ENCODE measurements around the gene BRD3.
"Not testable (repeated sequence)": the region's sequence is repeated elsewhere in the genome, so short reads cannot be mapped to it uniquely, and the experiment has no call there.

Gene BRD3

GRCh38 chr9:134067904-134068743 is at the start of gene BRD3:
Gene BRD3, minus strand, starts transcription at chr9:134068026. Its CDS starts 14,549 bp downstream, at chr9:134053477.
- peak in 1 of 2 experiments; percentile 7 for DNase-seq

GRCh38 chr9:134112561-134112960 is 44.7 kb upstream of the BRD3 start:
- no peak for DNase-seq

GRCh38 chr9:134111064-134111463 is 43.2 kb upstream of the BRD3 start:
- no peak for DNase-seq

DNA sequence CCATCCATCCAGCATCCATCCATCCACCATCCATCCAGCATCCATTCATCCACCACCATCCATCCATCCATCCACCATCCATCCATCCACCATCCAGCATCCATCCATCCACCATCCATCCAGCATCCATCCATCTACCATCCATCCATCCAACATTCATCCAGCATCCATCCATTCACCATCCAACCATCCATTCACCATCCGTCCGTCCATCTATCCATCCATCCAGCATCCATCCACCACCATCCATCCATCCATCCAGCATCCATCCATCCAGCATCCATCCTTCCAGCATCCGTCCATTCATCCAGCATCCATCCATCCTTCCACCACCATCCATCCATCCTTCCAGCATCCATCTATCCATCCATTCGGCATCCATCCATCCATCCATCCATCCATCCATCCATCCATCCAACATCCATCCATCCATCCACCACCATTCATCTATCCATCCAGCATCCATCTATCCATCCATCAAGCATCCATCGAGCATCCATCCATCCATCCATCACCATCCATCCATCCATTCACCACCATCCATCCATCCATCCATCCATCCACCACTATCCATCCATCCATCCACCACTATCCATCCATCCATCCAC is 35.7 kb upstream of the BRD3 start:
- no peak for DNase-seq

DNA sequence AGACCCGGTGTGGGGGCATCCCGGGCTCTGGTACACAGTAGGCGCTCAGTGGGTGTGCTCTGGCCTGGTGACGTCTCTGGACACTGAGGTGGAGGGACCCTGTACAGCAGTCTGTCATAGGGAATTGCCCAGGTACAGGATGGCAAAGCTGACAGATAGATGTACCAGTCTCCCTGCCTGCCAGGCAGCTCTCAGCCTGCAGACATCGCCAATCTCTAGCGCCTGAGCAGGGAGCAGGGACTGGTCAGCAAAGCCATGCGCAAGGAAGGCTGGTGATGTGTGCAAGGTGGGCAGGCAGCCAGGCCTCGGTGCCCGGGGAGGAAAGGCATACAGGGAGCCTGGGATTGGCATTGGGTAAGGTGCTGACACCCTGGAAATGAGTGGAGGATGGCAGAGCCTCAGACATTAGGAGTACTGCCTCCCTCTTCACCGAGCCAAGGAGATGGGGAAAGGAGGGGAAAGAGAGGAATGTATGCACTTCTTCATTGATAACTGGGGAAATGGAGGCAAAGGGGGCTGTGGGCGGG is 33.9 kb upstream of the BRD3 start:
- no peak for DNase-seq

GRCh38 chr9:134101133-134101532 is 33.3 kb upstream of the BRD3 start:
- not testable (repeated sequence) for DNase-seq

DNA sequence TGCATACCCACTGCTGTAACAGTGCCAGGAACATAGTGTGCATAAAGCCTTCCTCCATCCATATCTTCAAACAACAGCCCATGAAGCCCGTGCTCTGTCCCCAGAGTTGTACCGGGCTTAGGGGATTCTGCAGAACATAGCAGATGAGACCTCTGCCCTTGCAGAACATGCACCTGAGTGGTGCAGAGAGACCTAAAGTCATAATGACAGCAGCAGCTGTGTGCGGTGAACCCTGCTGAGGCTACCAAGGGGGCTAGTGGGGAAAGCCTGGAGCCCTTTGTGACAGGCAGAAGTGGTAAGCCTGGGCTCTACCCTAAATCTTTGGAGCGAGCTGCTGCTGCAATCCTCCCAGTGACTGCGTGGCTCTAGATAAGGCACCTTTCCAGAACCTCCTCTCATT is 32.2 kb upstream of the BRD3 start:
- DNase-seq = no peak

DNA sequence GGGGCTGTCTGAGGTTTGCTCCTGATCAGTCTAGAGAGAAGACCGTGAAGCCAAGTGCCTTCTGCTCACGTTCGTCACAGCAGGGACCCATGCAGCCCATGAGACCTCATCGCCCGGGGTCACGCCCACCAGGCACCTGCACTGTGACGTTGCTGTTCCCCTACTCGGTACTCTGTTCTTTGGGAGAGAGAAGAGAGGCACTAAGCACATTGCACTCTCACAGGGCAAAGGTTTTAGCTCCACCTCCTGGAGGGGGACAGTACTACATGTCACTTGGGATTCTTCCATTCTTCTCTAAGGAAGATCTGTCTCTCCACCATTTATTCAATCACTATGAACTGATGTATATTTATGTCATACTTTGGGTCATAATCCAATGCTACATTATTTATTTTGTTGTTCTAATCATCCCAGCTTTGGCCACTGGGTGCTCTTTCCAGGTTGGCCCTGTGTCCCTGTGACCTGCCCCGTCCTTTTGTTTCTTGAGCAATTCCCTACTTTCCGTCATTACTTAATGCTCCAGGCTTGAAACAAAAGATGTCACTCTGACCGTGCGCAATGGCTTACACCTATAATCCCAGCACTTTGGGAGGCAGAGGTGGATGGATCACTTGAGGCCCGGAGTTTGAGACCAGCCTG is 31.4 kb upstream of the BRD3 start:
- no peak for DNase-seq

- DNase-seq = no peak
Observed at GRCh38 chr9:134089972-134090371, 22.1 kb upstream of the BRD3 start.

DNA sequence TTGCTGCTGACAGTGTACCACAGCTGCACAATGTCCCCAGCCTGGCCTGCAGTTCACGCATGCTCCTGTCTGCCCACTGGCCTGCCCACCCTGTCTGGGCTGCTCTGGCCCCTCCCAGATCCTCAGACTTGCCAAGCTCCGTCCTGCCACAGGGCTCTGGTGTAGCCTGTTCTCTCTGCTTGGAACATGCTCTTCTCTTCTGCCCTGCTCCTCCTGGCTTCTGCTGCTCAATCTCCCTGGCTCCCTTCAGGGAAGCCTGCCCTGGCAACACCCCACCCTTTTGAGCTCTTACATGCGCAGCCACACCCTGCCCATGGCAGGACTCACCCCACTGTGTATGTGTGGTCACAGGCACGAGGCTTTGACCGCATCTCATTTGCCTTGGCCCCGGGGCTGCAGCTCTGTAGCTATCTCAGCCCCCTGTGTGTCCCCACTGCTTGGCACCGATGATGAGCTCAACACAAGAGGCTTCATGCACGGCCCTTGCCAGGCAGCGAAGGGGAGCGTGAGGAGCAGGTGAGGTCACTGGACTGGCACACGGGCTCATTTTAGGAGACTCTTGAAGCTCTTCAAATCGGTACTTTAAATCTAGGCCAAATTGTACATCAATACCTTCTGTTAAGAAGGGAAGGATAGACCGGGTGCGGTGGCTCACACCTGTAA is 20.4 kb upstream of the BRD3 start:
- DNase-seq = no peak

GRCh38 chr9:134085674-134086073 is 17.8 kb upstream of the BRD3 start:
- no peak for DNase-seq

GRCh38 chr9:134083451-134083850 is 15.6 kb upstream of the BRD3 start:
- no peak for DNase-seq

DNA sequence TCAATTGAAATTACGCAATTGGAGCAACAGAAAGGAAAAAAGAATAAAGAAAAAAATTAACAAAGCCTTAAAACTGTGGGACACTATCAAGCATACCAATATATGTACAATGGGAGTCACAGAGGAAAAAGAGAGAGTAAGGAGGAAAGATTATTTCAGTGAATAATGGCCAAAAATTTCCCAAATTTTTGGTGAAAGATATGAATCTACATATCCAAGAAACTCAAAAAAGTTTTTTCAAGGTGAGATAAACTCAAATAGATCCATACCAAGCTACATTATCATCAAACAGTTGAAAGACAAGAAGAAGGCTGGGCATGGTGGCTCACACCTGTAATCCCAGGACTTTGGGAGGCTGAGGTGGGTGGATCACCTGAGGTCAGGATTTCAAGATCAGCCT is 8.8 kb upstream of the BRD3 start:
- DNase-seq = no peak

GRCh38 chr9:134075689-134076088 is 7.9 kb upstream of the BRD3 start:
- DNase-seq = not testable (repeated sequence)

GRCh38 chr9:134073500-134073899 is 5.7 kb upstream of the BRD3 start:
- no peak for DNase-seq

DNA sequence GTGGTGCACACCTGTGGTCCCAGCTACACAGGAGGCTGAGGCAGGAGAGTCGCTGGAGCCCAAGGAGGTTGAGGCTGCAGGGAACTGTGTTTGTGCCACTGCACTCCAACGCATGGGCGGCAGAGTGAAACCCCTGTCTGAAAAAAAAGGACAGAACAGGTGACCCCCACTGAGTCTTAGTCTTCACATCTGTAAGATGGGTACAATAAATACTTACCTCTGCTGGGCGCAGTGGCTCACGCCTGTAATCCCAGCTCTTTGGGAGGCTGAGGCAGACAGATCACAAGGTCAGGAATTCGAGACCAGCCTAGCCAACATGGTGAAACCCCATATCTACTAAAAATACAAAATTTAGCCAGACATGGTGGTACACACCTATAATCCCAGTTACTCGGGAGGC is 4.9 kb upstream of the BRD3 start:
- not testable (repeated sequence) for DNase-seq

DNA sequence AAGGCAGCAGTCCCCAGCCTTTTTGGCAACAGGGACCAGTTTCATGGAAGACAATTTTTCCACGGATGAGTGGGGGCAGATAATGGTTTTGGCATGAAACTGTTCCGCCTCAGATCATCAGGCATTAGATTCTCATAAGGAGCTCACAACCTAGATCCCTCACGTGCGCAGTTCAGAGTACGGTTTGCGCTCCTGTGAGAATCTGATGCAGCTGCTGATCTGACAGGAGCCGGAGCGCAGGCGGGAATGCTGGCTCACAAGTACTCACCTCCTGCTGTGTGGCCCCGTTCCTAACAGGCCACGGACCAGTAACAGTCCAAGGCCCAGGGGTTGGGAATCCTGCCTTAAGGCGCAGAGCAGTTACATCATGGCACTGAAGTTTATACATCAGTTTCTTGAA is 3.3 kb upstream of the BRD3 start:
- no peak for DNase-seq

DNA sequence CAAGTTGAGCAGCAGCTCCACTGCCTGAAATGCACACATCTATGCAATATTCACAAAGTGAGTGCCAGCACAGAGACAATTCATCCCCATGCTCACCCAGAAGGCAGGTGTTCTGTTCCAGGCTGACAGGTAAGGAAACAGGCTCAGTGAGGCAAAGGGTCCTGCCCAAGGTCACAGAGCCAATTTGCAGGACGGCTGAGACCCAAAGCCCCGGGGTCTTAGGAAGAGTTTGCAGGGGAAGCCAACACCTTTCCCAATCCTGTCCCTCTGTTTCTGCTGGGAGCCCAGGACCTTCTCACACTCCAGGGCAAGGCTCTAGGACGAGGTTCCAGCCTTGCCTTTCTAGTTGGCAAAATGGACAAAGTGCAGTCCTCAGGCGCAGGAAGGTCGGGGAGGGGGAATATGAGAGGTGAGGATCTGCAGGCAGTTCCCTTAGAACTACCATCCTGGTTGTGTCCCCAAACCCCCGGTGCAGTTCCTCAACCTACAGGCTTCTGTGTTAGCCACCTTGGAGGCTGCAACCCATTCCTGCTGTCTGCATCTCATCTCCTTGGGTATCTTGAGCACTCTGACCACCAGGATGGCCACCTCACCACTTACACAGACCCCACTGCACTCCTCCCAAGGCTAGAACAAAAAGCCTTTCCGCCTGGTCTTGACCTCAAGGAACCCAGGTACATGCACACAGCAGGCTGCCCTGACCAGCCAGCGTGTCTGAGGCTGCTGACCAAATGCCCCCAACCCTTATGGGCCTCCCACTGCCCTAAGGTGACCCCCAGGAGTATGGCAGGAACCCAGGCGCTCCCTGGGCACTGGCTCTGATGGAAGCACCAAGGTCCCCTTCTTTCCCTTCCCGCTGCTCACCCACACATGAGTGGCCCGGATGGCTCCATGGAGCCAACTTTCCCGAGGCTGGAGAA is 1.9 kb upstream of the BRD3 start:
- DNase-seq = no peak

GRCh38 chr9:134068744-134069479 is 1.1 kb upstream of the BRD3 start:
- DNase-seq = no peak

DNA sequence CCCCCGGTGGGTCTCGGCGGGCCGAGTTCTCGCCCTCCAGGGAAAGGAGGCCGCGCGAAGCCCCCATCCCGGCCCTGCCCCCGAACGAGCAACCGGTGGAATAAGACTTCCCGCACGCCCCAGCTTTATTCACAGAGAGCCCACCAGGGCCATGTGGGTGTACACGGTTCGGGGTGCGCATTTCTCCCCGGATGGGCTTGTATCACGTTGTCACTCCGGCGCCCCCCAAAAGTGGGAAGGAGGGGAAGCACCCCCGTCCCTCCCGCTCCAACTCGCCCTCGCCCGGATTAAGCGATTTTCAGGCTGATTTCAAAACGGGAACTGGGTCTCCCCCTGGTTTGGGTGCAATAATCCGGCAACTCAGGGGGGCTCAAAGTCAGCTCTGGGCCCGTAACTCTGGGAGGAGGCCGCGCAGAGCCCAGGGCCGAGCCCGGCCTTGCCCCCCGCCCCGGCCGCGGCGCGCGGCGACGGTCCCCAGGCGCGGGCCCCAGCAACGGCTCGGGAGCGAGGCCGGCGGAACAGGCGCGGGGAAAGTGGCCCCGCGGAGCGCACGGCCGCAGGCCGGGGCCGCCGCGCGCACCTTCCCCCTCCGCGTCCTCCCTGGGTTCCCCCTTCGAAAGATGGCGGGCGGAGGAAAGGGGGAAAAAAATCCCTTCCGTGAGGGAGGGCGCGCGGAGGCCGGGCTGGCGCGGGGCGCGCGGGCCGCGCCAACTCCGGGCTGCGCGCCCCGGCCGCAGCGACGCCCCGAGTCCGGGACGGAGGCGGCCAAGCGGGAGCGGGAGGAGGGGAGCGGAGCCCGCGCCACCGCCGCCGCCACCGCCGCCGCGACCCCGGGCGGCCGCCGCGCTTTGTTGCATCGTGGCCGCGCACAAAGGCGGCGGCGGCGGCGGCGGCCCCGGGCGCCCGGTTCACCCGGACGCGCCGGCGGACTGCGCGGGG is 644 bp downstream of the BRD3 start:
- no peak for DNase-seq
